ENCODE measurements around the gene OCSTAMP.

DNA sequence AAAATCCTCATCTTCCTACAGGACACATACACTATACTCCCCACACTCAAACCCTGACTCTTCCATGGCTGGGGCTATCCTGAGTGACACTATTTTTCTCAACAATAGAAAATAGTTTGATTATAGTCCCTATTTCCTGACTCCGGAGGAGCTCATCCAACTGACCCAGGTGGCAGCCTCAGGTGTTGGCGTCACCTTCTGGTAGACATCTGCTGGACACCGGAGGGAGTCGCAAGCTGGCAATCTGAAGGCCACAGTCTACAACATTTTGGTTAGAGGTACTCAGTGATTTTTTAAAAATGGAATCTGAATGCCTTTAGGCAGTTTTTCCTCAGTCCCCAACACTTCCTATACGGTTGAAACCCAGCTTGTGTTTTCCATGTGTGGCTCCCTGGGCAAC is 32.2 kb upstream of the OCSTAMP start:
- TF ChIP-seq, protein P1, sequence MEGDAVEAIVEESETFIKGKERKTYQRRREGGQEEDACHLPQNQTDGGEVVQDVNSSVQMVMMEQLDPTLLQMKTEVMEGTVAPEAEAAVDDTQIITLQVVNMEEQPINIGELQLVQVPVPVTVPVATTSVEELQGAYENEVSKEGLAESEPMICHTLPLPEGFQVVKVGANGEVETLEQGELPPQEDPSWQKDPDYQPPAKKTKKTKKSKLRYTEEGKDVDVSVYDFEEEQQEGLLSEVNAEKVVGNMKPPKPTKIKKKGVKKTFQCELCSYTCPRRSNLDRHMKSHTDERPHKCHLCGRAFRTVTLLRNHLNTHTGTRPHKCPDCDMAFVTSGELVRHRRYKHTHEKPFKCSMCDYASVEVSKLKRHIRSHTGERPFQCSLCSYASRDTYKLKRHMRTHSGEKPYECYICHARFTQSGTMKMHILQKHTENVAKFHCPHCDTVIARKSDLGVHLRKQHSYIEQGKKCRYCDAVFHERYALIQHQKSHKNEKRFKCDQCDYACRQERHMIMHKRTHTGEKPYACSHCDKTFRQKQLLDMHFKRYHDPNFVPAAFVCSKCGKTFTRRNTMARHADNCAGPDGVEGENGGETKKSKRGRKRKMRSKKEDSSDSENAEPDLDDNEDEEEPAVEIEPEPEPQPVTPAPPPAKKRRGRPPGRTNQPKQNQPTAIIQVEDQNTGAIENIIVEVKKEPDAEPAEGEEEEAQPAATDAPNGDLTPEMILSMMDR (conservative IDR thresholded peaks at IDR 0.05; ENCODE audit: low read depth in 2 of 2), result peak; percentile 35 to 38; a peak in 3 of 4 replicates
- TF ChIP-seq CREB1 (CRISPR knock-in tag; IDR thresholded peaks at IDR 0.05; ENCODE audit: low read depth) (no peak), EZH2 (IDR thresholded peaks at IDR 0.05; ENCODE audit: low read depth, unreplicated experiment) (no peak), POLR2AphosphoS5 (IDR thresholded peaks at IDR 0.05; ENCODE audit: low read depth) (no peak), EZH2phosphoT487 (IDR thresholded peaks at IDR 0.05; ENCODE audit: unreplicated experiment) (no peak), STAT1 (IDR thresholded peaks at IDR 0.05; ENCODE audit: unreplicated experiment) (no peak), ZNF331 (CRISPR knock-in tag; IDR thresholded peaks at IDR 0.05; ENCODE audit: low read depth) (no peak), ZNF114 (CRISPR knock-in tag; IDR thresholded peaks at IDR 0.05) (no peak), JUNB (IDR thresholded peaks at IDR 0.05; ENCODE audit: unreplicated experiment) (no peak), NANOG (IDR thresholded peaks at IDR 0.05; ENCODE audit: borderline replicate concordance) (no peak)
- TF ChIP-seq, protein P2, sequence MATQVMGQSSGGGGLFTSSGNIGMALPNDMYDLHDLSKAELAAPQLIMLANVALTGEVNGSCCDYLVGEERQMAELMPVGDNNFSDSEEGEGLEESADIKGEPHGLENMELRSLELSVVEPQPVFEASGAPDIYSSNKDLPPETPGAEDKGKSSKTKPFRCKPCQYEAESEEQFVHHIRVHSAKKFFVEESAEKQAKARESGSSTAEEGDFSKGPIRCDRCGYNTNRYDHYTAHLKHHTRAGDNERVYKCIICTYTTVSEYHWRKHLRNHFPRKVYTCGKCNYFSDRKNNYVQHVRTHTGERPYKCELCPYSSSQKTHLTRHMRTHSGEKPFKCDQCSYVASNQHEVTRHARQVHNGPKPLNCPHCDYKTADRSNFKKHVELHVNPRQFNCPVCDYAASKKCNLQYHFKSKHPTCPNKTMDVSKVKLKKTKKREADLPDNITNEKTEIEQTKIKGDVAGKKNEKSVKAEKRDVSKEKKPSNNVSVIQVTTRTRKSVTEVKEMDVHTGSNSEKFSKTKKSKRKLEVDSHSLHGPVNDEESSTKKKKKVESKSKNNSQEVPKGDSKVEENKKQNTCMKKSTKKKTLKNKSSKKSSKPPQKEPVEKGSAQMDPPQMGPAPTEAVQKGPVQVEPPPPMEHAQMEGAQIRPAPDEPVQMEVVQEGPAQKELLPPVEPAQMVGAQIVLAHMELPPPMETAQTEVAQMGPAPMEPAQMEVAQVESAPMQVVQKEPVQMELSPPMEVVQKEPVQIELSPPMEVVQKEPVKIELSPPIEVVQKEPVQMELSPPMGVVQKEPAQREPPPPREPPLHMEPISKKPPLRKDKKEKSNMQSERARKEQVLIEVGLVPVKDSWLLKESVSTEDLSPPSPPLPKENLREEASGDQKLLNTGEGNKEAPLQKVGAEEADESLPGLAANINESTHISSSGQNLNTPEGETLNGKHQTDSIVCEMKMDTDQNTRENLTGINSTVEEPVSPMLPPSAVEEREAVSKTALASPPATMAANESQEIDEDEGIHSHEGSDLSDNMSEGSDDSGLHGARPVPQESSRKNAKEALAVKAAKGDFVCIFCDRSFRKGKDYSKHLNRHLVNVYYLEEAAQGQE (IDR thresholded peaks at IDR 0.05; ENCODE audit: unreplicated experiment), result no peak
- TF ChIP-seq, protein P3, sequence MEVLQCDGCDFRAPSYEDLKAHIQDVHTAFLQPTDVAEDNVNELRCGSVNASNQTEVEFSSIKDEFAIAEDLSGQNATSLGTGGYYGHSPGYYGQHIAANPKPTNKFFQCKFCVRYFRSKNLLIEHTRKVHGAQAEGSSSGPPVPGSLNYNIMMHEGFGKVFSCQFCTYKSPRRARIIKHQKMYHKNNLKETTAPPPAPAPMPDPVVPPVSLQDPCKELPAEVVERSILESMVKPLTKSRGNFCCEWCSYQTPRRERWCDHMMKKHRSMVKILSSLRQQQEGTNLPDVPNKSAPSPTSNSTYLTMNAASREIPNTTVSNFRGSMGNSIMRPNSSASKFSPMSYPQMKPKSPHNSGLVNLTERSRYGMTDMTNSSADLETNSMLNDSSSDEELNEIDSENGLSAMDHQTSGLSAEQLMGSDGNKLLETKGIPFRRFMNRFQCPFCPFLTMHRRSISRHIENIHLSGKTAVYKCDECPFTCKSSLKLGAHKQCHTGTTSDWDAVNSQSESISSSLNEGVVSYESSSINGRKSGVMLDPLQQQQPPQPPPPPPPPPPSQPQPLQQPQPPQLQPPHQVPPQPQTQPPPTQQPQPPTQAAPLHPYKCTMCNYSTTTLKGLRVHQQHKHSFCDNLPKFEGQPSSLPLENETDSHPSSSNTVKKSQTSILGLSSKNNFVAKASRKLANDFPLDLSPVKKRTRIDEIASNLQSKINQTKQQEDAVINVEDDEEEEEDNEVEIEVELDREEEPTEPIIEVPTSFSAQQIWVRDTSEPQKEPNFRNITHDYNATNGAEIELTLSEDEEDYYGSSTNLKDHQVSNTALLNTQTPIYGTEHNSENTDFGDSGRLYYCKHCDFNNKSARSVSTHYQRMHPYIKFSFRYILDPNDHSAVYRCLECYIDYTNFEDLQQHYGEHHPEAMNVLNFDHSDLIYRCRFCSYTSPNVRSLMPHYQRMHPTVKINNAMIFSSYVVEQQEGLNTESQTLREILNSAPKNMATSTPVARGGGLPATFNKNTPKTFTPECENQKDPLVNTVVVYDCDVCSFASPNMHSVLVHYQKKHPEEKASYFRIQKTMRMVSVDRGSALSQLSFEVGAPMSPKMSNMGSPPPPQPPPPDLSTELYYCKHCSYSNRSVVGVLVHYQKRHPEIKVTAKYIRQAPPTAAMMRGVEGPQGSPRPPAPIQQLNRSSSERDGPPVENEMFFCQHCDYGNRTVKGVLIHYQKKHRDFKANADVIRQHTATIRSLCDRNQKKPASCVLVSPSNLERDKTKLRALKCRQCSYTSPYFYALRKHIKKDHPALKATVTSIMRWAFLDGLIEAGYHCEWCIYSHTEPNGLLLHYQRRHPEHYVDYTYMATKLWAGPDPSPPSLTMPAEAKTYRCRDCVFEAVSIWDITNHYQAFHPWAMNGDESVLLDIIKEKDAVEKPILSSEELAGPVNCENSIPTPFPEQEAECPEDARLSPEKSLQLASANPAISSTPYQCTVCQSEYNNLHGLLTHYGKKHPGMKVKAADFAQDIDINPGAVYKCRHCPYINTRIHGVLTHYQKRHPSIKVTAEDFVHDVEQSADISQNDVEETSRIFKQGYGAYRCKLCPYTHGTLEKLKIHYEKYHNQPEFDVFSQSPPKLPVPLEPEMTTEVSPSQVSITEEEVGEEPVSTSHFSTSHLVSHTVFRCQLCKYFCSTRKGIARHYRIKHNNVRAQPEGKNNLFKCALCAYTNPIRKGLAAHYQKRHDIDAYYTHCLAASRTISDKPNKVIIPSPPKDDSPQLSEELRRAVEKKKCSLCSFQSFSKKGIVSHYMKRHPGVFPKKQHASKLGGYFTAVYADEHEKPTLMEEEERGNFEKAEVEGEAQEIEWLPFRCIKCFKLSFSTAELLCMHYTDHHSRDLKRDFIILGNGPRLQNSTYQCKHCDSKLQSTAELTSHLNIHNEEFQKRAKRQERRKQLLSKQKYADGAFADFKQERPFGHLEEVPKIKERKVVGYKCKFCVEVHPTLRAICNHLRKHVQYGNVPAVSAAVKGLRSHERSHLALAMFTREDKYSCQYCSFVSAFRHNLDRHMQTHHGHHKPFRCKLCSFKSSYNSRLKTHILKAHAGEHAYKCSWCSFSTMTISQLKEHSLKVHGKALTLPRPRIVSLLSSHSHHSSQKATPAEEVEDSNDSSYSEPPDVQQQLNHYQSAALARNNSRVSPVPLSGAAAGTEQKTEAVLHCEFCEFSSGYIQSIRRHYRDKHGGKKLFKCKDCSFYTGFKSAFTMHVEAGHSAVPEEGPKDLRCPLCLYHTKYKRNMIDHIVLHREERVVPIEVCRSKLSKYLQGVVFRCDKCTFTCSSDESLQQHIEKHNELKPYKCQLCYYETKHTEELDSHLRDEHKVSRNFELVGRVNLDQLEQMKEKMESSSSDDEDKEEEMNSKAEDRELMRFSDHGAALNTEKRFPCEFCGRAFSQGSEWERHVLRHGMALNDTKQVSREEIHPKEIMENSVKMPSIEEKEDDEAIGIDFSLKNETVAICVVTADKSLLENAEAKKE (CRISPR knock-in tag; IDR thresholded peaks at IDR 0.05), result no peak
- TF ChIP-seq, protein P4, sequence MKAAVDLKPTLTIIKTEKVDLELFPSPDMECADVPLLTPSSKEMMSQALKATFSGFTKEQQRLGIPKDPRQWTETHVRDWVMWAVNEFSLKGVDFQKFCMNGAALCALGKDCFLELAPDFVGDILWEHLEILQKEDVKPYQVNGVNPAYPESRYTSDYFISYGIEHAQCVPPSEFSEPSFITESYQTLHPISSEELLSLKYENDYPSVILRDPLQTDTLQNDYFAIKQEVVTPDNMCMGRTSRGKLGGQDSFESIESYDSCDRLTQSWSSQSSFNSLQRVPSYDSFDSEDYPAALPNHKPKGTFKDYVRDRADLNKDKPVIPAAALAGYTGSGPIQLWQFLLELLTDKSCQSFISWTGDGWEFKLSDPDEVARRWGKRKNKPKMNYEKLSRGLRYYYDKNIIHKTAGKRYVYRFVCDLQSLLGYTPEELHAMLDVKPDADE (IDR thresholded peaks at IDR 0.05), result no peak

All from GM23338 (cell line).